Mucosa of stomach (tissue), 1 donor: ENCODE results near the gene NKAIN2.
"Not testable (repeated sequence)": the region's sequence is repeated elsewhere in the genome, so short reads cannot be mapped to it uniquely, and the experiment has no call there.

Source experiments
- H3K27me3 ChIP-seq: one replicate; pipeline ENCODE4 v1.7.0; 2013; ENCODE audit warnings: mild to moderate bottlenecking, low read length; ENCODE audit not compliant: control insufficient read depth, insufficient read depth
- H3K36me3 ChIP-seq: one replicate; pipeline ENCODE4 v1.7.0; 2013; ENCODE audit warnings: low read length; ENCODE audit not compliant: control insufficient read depth, insufficient read depth
- H3K4me1 ChIP-seq: one replicate; pipeline ENCODE4 v1.7.0; 2013; ENCODE audit warnings: mild to moderate bottlenecking, low read length; ENCODE audit not compliant: control insufficient read depth, insufficient read depth
- H3K4me3 ChIP-seq: one replicate; pipeline ENCODE4 v1.7.0; 2013; ENCODE audit warnings: low read length
- H3K9ac ChIP-seq: one replicate; pipeline ENCODE4 v1.7.0; 2013; ENCODE audit warnings: mild to moderate bottlenecking, low read length, moderate library complexity
- H3K9me3 ChIP-seq: one replicate; pipeline ENCODE4 v1.7.0; 2013; ENCODE audit warnings: mild to moderate bottlenecking, low read length, moderate library complexity; ENCODE audit not compliant: control insufficient read depth
- donor health status: Pancreatic carcinoma.

NKAIN2 gene

GRCh38 chr6:124683507-124683906 is 879.8 kb downstream of the NKAIN2 start:
- H3K4me3 ChIP-seq: no peak overlapping the region
- H3K36me3 ChIP-seq: no peaks in the 10 kb centered on the region
- H3K9me3 ChIP-seq: no peaks in the 10 kb centered on the region
- H3K9ac ChIP-seq: no peak overlapping the region
- no peaks in the 10 kb centered on the region for H3K27me3 ChIP-seq
- H3K4me1 ChIP-seq: no peaks in the 10 kb centered on the region

GRCh38 chr6:124684621-124685020 is 881.0 kb downstream of the NKAIN2 start:
- H3K36me3 ChIP-seq: no peaks in the 10 kb centered on the region
- H3K9ac ChIP-seq: no peak overlapping the region
- no peaks in the 10 kb centered on the region for H3K4me1 ChIP-seq
- no peaks in the 10 kb centered on the region for H3K9me3 ChIP-seq
- H3K27me3 ChIP-seq: no peaks in the 10 kb centered on the region
- no peak overlapping the region for H3K4me3 ChIP-seq

GRCh38 chr6:124688369-124688768 is 884.7 kb downstream of the NKAIN2 start:
- H3K9ac ChIP-seq: no peak overlapping the region
- no peaks in the 10 kb centered on the region for H3K27me3 ChIP-seq

GRCh38 chr6:124694139-124694705 is 890.6 kb downstream of the NKAIN2 start:
- no peaks in the 10 kb centered on the region for H3K36me3 ChIP-seq
- H3K9me3 ChIP-seq: no peaks in the 10 kb centered on the region
- no peak overlapping the region for H3K9ac ChIP-seq
- no peaks in the 10 kb centered on the region for H3K4me1 ChIP-seq
- no peak overlapping the region for H3K4me3 ChIP-seq
- no peaks in the 10 kb centered on the region for H3K27me3 ChIP-seq

More at GRCh38 chr6:124688369-124688768, 884.7 kb downstream of the NKAIN2 start:
- no peaks in the 10 kb centered on the region for H3K9me3 ChIP-seq
- H3K36me3 ChIP-seq: no peaks in the 10 kb centered on the region
- no peak overlapping the region for H3K4me3 ChIP-seq
- H3K4me1 ChIP-seq: no peaks in the 10 kb centered on the region

- no peaks in the 10 kb centered on the region for H3K4me1 ChIP-seq
- H3K9ac ChIP-seq: no peak overlapping the region
- H3K27me3 ChIP-seq: no peaks in the 10 kb centered on the region
- no peaks in the 10 kb centered on the region for H3K9me3 ChIP-seq
- H3K4me3 ChIP-seq: no peak overlapping the region
- H3K36me3 ChIP-seq: no peaks in the 10 kb centered on the region
Observed at GRCh38 chr6:124699038-124699437, 895.4 kb downstream of the NKAIN2 start.

- Histone ChIP-seq H3K36me3 (no peaks in the 10 kb centered on the region), H3K4me3 (no peak overlapping the region), H3K4me1 (no peaks in the 10 kb centered on the region), H3K9ac (no peak overlapping the region), H3K9me3 (no peaks in the 10 kb centered on the region), H3K27me3 (no peaks in the 10 kb centered on the region)
Observed at GRCh38 chr6:124703541-124703940, 899.9 kb downstream of the NKAIN2 start.

- H3K9me3 ChIP-seq, H3K36me3 ChIP-seq, H3K9ac ChIP-seq, H3K4me1 ChIP-seq, H3K4me3 ChIP-seq, H3K27me3 ChIP-seq: not testable (repeated sequence)
Observed at GRCh38 chr6:124712532-124712931, 908.9 kb downstream of the NKAIN2 start.

- H3K4me1 ChIP-seq: no peaks in the 10 kb centered on the region
Observed at GRCh38 chr6:124714728-124715127, 911.1 kb downstream of the NKAIN2 start.

GRCh38 chr6:124719913-124720312 is 916.2 kb downstream of the NKAIN2 start:
- Histone ChIP-seq H3K9me3 (no peaks in the 10 kb centered on the region), H3K9ac (no peak overlapping the region), H3K27me3 (no peaks in the 10 kb centered on the region), H3K4me1 (no peaks in the 10 kb centered on the region), H3K36me3 (no peaks in the 10 kb centered on the region), H3K4me3 (no peak overlapping the region)

More at GRCh38 chr6:124714728-124715127, 911.1 kb downstream of the NKAIN2 start:
- Histone ChIP-seq H3K9me3 (no peaks in the 10 kb centered on the region), H3K27me3 (no peaks in the 10 kb centered on the region), H3K4me3 (no peak overlapping the region), H3K36me3 (no peaks in the 10 kb centered on the region), H3K9ac (no peak overlapping the region)

- Histone ChIP-seq H3K27me3 (no peaks in the 10 kb centered on the region), H3K4me3 (no peak overlapping the region), H3K4me1 (no peaks in the 10 kb centered on the region), H3K36me3 (no peaks in the 10 kb centered on the region), H3K9me3 (no peaks in the 10 kb centered on the region), H3K9ac (no peak overlapping the region)
Observed at GRCh38 chr6:124721331-124721730, 917.7 kb downstream of the NKAIN2 start.

- Histone ChIP-seq H3K27me3 (no peaks in the 10 kb centered on the region), H3K36me3 (no peaks in the 10 kb centered on the region), H3K9me3 (no peaks in the 10 kb centered on the region), H3K4me1 (no peaks in the 10 kb centered on the region), H3K4me3 (no peak overlapping the region), H3K9ac (no peak overlapping the region)
Observed at GRCh38 chr6:124722141-124722878, 918.6 kb downstream of the NKAIN2 start.

- Histone ChIP-seq H3K4me1 (no peaks in the 10 kb centered on the region), H3K27me3 (no peaks in the 10 kb centered on the region), H3K9ac (no peak overlapping the region), H3K9me3 (no peaks in the 10 kb centered on the region), H3K4me3 (no peak overlapping the region), H3K36me3 (no peaks in the 10 kb centered on the region)
Observed at GRCh38 chr6:124723671-124724070, 920.0 kb downstream of the NKAIN2 start.
